GM12878 (cell line): ENCODE results near the gene CACNA1G.

ENCODE experiments used
- CTCF ChIP-seq, 3 experiments: IDR thresholded peaks in 2 of 3; conservative IDR thresholded peaks in 1 of 3; 2 replicates each; pipeline ENCODE4 v1.5.1; 2011; ENCODE audit warnings: low read depth in 3 of 3, low read length in 3 of 3, mild to moderate bottlenecking in 3 of 3, control low read depth in 2 of 3, moderate library complexity in 2 of 3, inconsistent platforms in 1 of 3, mixed read lengths in 1 of 3; ENCODE audit not compliant: control insufficient read depth in 2 of 3, insufficient read depth in 1 of 3; ENCODE audit errors: extremely low read depth in 1 of 3
- FOS ChIP-seq: IDR thresholded peaks from 3 replicates; pipeline ENCODE4 v1.6.1; 2011; ENCODE audit warnings: borderline replicate concordance; ENCODE audit not compliant: insufficient read length; ENCODE audit errors: extremely low read depth
- LARP7 ChIP-seq: fragments of 450-650 bp; IDR thresholded peaks from 2 replicates; pipeline ENCODE4 v1.6.1; 2017; ENCODE audit warnings: mild to moderate bottlenecking
- NFIC ChIP-seq: IDR thresholded peaks from 2 replicates; pipeline ENCODE4 v1.6.1; 2012; ENCODE audit warnings: low read depth, mild to moderate bottlenecking, inconsistent platforms, low read length, moderate library complexity
- NKRF ChIP-seq: fragments of 450-650 bp; conservative IDR thresholded peaks from 2 replicates; pipeline ENCODE4 v1.6.1; 2017; ENCODE audit warnings: mild to moderate bottlenecking, moderate library complexity
- POLR2A ChIP-seq: IDR thresholded peaks from 2 replicates; pipeline ENCODE4 v1.6.1; 2011; ENCODE audit warnings: low read depth, mild to moderate bottlenecking, low read length
- POLR2AphosphoS5 ChIP-seq: IDR thresholded peaks from 2 replicates; pipeline ENCODE4 v1.6.1; 2011; ENCODE audit warnings: mild to moderate bottlenecking, low read length, inconsistent platforms

GRCh38 chr17:50601823-50602375, 41.4 kb downstream of the CACNA1G start:
- TF ChIP-seq POLR2AphosphoS5 (no peak), POLR2A (no peak), CTCF (IDR thresholded peaks at IDR 0.05 in 2 of 3, conservative IDR thresholded peaks at IDR 0.05 in 1 of 3; ENCODE audit: control insufficient read depth in 2 of 3, extremely low read depth in 1 of 3, insufficient read depth in 1 of 3, low read depth in 3 of 3, low read length in 3 of 3) (no peak), LARP7 (no peak), FOS (no peak), NFIC (no peak), NKRF (no peak)
